SHP77 (cell line): ENCODE measurements around the gene TMEM51.

Experiments used
- DNase-seq, 2 experiments: peaks; one replicate each; lab custom pipeline; 2025; lab: John Stamatoyannopoulos, UW

The TMEM51 gene

DNA sequence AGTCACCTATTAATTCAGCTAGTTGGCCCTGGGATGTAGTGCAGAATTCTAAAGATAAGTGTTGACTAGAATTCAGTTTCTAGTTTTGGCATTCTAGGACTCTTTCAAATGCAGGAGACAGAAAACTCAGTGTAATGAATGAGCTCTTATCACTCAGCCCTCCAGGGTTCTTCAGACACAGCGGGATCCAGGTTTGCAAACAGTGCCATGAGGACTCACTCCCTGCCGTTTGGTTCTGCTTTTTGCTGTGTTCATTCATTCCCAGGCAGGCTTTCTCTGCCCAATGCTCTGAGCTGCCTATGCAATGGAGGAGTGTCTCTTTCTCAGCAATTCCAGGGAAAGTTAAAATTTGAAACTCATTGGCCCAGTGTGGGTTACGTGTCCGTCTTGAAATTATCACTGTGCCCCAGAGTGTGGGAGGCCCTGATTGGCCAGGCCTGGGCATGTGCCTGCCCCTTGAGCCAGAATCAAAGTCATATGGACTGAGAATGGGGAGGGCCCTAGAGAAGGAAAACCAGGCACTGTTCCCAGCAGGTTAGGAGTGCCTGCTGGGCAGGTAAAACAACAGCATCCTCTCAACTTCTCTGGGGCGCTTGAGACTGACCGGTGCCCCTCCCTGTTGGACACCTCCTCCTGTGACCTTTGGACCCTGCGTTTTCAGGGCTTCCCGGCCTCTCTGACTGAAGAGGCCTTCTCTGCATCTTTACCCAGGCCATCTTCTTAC lies 43.4 kb downstream of the TMEM51 start:
- no peak for DNase-seq

DNA sequence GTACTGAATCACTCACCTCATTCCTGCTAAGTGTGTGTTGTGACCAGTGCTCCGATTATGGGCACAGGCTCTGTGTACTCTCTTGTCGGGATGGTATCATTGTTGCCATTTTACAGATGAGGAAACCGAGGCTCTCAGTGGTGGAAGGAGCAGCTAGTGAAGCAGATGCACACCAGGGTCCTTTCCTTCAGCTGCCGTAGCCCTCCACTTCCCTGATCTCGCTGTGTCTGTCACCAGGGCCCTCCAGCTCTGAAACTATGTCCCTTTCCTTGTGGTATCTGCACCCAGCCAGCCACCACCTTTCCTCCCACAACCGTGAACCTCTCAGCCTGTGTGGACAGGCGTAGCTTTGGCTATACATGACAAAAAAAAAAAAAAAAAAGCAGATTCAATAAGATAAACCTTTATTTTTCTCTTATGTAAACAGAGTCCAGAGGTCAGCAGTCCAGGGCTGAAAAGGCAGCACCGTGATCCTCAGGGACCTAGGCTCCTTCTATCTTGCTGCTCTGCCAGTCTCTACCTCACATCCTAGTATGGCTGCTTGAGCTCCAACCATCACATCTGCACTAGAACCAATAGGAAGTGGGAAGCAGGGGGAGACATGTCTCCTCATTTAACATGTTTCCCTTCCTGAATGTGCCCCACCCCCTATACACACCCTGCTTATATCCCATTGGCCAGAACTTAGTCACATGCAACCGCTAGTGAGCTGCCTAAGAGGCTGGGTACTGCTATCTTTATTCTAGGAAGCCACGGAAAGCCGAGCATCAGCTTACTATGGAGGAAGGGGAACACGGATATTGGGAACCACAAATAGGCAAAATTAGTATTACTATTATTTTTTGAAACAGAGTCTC lies 44.3 kb downstream of the TMEM51 start:
- no peak for DNase-seq

DNA sequence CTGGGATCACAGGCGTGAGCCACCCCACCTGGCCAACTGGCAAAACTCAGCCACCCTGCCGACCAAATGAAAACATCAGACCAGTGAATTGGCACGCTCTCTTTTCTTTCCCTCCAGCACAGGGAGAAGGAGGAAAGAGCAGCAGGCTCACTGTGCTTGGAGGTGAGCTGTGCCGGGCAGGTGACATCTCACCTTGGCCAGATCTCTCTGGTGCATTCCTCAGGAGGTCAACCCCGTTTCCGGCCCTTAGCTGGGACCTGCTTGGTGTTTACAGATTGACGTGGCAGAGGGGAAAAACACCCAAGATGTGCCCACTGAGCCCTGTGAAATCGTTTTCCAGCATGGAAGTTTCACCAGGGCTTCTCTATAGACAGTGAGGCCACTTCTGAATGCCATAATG lies 45.1 kb downstream of the TMEM51 start:
- DNase-seq, result no peak

DNA sequence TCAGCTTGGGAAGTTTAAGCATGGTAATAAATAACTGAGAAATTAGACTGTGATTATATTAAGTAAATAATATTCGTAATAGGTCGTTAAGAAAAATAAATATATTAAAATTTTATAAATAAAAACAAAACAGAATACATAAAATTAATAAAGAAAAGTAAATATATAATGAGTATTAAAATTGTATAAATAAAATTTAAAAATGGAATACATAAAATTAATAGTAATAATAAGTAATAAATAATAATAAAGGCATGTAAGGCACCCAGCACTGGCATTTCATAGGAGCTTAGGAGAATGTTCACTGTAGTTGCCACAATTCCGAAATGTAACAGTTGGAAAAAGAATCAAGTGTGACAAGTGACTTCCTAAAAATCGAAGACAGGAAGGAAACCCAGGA lies 47.7 kb downstream of the TMEM51 start:
- DNase-seq, result no peak

DNA sequence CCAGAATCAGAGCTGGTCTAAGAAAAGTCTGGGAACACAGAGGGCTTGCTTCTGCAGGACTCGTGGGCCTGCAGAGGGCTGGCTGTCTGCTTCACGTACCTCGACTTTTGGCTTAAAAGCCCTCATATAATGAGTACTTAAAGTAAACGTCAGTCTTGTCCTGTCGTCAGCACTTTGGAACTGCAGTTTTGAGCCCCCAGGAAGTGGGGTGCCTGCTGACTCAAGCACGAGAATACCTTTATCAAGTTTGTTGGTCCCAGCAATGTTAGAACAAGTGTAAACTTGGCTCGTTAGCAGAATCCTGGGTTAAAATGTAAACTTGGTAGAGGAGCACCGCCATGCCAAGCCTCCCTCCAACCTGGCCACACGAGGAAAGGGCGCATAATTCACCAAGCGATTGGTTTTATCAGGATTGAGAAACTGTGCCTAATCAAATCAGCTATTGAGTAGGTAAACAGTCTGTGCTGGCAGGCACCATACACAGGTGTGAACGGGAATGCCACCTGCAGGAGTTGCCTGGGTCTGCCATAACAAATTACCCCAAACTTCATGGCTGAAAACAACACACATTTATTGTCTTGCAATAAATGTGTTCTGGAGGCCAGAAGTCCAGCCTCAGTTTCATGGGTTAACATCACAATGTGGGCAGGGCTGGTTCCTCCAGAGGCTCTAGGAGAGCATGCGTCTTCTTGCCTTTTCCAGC lies 48.5 kb downstream of the TMEM51 start:
- DNase-seq, result no peak

DNA sequence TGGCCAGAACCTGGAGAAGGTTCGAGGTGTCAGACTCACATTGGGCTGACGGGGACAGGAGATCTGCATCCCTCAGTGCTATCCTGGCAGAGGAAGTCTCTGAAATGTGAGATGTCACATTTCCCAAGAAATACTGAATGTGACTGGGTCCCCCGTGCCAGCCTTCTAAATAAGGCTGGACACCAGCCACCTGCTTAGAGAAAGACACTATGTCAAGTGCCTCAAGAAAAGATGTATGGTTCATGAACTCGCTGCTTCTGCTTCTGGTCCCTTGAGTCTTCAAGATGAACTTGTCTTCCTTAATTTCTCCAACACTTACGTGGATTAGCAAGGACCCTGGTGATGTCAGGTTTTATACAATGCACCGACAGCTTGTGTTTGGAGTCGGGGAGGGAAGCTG lies 51.4 kb downstream of the TMEM51 start:
- no peak for DNase-seq

DNA sequence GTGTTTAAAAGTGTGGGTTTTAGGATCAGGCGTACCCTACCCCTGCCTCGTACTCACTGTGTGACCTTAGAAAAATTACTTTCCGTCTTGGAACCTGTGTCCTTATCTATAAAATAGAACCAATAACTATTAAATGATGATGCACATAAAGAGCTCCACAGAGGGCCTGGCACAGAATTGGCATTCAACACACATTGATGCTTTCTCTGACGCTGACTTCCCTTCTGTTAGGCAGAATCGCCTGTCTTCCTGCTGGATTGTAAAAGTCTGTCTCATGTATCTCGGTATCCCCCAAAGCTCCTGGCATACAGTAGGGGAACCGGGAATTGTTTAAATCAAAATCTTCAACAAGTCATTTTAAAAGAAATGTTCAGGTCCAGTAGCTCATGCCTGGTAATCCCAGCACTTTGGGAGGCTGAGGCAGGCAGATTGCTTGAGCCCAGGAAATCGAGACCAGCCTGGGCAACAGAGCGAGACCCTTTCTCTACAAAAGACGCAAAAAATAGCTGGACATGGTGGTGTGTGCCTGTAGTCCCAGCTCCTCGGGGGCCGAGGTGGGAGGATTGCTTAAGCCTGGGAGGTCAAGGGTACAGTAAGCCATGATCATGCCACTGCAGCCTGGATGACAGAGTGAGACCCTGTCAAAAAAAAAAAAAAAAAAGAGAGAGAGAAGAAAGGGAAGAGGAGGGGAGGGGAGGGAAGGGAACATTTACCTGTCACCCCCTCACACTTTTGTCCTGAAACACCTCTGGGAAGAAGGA lies 52.2 kb downstream of the TMEM51 start:
- no peak for DNase-seq

DNA sequence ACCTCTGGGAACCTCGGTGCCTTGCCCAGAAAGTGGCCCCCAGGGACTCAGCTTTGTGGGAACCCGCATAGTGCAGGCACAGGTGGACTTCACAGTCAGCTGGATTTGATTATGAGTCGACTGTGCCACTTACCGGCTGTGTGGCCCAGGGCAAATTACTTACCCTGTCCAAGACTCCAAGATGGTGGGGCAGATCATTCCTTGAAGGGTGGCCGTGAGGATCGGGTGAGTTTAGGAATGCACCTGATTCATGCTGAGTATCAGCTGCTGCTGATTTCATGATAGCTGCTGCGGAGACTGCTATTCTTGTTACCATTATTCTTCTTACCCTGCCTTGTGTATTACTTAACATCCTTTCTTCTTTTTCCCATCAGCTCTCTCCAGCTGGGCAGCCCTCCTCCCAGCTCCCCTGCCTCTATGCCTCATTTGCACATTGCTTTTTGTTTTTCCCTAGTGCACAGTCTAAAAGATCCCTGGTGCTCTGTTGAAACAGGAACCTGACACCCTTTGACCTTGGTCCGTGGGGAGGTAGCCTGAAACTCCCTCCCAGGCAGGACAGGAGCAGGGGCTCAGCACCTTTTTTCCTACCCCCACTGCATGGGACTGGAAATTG lies 53.0 kb downstream of the TMEM51 start:
- DNase-seq, result no peak

DNA sequence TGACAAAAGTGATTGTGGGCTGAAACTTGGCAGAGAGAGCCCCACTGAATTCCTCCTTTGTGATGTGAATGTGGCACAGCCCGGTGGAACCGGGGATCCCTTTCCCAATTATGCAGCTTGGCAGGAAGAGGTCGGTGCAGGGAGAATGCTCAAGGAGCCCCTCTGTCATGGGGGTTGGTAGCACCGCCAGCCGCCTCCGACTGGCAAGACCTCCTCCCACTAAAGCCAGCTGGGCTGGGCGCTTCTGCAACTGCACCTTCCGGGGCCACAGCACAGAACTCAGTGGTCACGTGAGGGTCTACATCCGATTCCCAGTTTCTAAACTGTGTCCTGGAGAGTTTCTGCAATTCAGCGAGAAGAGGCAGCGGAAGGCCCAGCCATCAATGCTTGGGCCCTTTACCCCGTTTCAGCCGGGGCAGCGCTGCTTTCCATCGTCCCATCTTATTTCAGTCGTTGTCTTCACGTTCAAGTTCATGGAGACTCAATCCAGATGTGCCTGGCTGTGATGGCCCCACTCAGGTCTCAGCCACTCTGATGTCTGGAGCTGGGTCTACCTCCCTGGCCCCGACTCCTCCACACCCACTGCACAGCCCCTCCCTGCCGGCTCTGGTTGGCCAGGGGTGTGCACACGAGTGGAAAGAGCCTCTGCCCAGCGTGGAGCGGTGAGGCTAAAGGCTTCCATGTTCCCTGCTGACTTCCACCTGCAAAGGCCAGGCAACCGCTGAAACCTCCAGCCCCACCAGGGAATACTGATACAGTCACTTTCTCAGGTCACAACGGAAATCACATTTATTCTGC lies 53.7 kb downstream of the TMEM51 start:
- DNase-seq, result no peak

DNA sequence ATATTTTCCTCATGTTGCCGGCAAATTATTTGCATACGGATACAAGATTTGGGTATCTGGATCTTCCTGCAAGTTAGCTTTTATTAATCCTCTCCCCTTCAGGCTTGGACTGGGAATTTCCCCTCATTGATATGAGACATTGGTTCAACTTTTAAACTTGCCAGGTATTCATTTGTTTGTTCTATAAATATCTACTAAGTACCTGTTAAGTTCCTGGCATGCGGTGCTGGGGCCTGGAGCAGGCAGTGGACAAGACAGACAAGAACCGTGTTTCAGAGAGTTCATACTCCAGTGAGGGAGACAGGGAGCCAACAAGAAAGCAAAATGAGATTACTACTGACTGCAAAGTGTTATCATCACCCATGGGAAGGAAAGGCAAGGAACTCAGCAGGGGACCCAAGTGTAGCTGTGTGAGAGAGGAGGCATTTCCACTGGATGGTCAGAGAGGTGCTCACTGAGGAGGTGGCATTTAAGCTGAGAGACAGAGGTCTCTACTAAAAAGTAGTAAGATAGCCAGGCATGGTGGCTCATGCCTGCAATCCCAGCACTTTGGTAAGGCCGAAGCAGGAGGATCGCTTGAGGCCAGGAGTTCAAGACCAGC lies 54.4 kb downstream of the TMEM51 start:
- DNase-seq, result no peak

DNA sequence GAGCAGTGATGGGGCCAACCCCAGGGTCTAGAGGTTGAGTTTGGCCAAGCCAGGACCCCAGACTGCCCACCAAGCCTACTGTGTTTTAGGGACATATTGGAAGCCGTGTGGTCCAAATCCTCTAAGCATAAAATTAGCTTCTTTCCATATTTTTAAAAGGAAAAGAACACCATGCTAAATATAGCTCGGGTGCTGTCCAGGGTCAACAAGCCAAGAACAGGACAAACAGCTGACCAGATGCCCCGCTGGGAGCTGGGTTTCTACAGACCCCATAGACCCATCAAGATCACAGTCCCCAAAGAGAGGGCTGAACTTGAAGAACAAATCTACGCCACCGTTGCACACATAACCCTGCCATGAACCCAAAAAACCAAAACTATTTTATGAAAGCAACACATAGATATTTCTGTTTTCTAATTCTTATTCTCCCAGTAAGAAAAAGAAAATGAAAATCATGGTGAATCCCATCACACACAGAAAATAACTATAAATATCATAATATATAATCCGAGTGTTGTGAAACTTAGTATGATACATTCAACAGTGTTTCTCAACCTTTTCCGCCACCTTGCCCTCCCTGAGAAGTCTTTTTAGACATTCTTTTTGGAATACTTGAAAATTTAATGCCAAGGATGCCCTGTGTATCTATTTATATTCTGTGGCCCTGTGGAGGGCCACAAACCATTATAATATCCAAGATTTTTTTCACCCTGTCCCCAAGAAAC lies 57.3 kb downstream of the TMEM51 start:
- no peak for DNase-seq

DNA sequence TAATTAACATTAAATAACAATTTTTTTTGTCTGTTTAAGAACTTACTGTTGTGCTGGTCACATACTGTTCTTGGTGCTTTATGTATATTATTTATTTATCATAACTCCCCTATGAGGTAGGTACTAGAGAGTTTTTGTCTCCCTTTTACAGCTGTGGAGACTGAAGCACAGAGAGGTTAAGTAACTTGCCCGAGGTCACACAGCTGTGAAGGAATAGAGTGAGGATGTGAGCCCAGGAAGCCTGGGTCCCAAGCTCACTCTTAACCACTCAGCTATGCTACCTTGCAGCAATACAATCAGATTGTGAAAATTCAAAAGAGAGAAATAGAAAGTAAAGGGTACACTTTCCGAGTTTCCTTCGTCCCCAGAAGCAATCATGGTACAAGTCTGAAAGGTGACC lies 57.9 kb downstream of the TMEM51 start:
- DNase-seq, result no peak

DNA sequence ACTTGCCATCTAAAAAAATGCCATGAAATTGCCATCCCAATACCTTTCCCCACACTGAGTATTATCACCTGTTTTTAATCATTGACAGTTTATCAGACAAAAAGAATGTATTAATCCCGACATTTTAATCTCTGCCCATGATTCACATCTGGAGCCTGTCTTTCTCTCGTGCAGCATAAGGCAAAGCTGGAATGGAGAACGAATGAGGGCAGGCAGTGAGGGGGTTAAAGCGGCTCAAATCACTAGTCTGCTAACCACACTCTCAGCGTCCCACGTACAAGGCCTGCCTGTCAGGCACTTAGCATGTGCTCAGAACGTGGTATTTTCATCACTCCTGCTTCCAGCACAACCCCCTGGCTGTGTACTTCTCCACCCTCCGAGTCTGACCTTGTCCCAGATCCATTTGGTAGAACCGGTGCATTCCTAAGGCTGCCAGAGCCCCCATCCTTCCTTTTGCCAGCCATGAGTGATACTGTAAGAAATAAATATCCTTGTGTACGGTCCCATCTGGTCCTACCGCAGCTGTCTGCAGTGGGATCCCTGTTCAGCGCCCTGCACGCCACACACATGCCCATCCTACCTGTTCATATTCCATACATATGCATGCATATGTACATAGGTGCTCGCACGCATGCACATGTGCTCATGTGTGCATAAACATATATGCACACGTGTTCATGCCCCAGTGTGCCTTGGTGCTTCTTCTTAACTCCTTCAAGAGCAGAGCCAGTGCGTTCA lies 58.8 kb downstream of the TMEM51 start:
- no peak for DNase-seq

DNA sequence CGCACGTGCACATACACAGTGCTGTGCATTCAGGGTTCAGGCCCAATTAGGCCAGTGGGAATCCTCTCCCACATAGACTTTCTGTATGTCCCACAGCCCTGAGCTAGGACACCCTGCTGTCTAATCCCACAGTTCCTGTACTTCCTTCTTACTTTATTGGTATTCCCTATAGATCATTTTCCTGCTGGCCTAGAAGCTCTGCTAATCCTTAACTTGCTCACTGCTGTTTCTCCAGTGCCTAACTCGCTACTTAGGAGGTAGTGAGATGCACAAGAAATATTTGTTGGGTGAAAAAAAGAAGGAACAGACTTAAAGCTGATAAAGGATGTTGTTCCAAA lies 59.4 kb downstream of the TMEM51 start:
- DNase-seq, result no peak

DNA sequence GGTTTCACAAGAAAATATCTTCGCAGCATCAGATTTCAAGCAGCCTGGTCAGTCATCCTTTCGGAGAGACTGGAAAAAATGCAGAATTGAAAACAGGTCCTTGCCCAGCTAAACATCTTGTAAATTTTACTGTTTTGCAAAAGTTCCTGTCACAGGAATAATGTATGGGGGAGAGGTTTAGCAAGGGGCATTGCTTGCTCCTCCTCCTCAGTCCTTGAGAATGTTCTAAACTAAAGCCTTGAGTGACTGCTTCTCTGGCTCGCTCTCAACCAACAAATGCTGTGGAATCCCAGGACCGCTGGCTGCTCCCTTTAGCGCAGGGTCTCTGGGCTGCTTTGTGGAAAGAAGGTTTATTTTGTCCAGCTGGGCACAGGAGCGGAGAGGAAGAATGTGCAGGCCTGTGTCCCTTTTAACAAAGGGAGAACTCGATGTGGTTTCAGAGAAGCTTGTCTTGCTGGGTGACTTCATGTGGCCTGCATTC lies 59.8 kb downstream of the TMEM51 start:
- no peak for DNase-seq

DNA sequence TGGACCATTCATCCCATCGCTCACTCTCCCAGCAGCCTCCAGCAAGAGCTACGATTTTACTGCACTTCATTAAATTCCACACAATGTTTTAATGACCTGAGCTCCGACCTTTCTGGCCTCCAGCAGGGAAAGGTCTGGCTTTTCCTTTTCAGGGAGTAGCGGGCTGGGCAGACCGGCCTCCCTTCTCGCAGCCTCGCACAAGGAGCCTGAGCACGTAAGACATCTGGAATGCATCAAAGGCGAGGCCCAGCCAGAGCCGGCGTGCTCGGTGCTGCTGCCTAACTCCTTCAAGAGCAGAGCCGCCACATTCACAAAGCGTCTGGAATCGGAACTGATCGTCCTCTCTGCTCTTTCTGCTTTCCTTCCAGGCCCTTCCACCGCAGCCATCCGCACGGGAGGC lies 61.0 kb downstream of the TMEM51 start:
- DNase-seq, result no peak

DNA sequence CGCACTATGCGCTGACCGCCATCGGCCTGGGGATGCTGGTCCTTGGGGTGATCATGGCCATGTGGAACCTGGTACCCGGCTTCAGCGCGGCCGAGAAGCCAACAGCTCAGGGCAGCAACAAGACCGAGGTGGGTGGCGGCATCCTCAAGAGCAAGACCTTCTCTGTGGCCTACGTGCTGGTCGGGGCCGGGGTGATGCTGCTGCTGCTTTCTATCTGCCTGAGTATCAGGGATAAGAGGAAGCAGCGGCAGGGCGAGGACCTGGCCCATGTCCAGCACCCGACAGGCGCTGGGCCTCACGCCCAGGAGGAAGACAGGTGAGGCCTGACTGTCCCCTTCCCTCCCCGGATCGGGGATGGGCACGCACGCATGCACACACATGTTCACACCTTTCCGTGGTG lies 61.6 kb downstream of the TMEM51 start:
- DNase-seq, result no peak

DNA sequence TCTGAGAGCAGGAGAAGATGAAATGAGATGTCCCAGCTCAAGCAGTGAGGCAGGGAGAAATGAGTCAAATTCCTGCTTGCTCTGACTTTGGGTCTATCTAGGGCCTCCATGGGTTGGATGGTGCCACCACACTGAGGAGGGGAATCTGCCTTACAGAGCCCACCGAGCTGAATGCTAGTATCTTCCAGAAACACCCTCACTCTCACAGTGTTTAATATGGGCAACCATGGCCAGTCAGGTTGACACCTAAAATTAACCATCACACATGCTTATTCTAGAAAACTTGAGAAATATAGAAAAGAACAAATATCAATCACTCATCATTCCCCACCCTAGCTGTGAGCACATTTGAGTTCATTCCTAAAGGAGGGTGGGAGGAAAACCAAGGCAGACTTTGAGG lies 64.1 kb downstream of the TMEM51 start:
- DNase-seq, result no peak
